Stimulated activated CD4-positive, alpha-beta T cell treated with anti-CD3 and anti-CD28 coated beads, Interleukin-4, amount 100 ng/mL, for 24 hours (primary cell): Measurements from ENCODE around the gene TRPV2.
"Not testable (repeated sequence)": the region's sequence is repeated elsewhere in the genome, so short reads cannot be mapped to it uniquely, and the experiment has no call there.

Experiments used
- DNase-seq: peaks from one replicate; pipeline ENCODE4 v3.0.0-alpha.2; 2020

Gene TRPV2, protein sequence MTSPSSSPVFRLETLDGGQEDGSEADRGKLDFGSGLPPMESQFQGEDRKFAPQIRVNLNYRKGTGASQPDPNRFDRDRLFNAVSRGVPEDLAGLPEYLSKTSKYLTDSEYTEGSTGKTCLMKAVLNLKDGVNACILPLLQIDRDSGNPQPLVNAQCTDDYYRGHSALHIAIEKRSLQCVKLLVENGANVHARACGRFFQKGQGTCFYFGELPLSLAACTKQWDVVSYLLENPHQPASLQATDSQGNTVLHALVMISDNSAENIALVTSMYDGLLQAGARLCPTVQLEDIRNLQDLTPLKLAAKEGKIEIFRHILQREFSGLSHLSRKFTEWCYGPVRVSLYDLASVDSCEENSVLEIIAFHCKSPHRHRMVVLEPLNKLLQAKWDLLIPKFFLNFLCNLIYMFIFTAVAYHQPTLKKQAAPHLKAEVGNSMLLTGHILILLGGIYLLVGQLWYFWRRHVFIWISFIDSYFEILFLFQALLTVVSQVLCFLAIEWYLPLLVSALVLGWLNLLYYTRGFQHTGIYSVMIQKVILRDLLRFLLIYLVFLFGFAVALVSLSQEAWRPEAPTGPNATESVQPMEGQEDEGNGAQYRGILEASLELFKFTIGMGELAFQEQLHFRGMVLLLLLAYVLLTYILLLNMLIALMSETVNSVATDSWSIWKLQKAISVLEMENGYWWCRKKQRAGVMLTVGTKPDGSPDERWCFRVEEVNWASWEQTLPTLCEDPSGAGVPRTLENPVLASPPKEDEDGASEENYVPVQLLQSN

DNA sequence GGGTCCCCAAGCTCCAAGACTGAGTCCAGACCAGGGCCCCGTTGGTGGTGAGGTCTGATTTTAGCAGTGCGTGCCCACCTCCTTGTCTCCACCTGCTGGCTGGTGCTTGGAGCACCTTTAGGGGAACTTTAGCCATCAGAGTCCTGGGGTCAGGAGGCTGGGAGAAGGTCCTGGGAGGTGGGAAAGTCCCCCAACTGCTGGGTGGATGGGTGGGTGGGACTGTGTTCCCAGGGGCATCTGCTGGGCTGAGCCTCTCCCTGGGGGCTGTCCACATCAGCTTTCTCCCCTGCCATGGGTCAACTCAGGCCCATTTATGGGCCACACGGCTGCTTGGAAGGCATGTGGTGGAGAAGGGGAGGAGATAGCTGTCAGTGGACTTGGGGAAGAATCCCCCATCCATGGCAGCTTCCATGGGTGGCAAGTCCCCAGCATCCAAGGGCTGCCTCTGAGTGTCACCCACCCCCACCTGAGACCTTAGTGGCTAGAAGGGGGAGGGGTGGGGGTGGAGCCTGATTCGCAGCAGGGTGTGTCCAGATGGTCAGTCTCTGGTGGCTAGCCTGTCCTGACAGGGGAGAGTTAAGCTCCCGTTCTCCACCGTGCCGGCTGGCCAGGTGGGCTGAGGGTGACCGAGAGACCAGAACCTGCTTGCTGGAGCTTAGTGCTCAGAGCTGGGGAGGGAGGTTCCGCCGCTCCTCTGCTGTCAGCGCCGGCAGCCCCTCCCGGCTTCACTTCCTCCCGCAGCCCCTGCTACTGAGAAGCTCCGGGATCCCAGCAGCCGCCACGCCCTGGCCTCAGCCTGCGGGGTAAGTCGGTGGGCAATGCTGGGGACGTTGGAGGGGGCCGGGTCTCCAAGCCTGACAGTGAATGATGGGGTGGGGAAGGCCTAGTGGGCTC lies at the start of gene TRPV2:
TRPV2 (plus strand) TSS at position 541 of the 894 bp plus-strand sequence. CDS start 2,098 bp downstream, outside the sequence.
- DNase-seq, result peak; percentile 52

DNA sequence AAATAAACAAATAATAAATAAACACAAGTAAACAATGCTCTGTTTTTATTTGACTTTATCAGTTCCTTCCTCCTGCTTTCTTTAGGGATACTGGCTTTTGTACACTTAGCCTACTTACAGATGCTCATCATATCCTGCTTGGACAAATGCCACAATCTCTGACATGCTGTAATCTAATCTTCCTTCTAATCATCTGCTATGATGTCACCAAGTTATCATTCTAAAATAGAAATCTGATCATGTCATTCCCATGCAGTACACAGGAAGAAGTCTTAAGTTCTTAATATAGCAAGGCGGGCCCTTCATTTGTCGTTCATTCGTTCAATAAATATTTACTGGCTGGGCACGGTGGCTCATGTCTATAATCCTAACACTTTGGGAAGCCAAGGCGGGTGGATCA lies 43.6 kb upstream of the TRPV2 start:
- DNase-seq, result no peak

DNA sequence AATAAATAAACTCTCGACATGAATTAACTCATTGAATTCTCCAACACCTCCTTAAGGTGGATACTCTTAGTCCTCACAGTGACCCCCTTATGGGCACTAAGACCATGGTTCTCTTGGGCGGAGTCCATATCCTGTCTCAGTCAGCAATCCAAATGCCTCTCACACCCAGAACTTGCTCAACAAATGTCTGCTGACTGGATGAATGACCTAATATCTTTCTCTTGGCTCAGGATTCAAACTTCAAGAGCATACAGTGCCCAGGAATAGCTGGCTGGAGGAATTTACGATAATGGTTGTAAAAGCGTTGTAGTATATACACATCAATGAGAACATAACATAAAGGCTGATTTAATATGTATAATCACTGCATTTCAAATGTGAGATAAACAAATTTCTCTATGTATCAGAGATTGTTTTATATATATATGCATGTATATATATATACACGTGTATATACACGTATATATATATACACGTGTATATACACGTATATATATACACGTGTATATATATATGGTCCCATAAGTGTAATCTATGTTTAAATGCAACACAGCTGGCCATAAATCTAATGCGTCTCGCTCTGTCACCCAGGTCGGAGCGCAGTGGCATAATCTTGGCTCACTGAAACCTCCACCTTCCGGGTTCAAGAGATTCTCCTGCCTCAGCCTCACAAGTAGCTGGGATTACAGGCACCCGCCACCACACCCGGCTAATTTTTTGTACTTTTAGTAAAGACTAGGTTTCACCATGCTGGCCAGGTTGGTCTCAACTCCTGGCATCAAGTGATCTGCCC lies 41.0 kb upstream of the TRPV2 start:
- no peak for DNase-seq

DNA sequence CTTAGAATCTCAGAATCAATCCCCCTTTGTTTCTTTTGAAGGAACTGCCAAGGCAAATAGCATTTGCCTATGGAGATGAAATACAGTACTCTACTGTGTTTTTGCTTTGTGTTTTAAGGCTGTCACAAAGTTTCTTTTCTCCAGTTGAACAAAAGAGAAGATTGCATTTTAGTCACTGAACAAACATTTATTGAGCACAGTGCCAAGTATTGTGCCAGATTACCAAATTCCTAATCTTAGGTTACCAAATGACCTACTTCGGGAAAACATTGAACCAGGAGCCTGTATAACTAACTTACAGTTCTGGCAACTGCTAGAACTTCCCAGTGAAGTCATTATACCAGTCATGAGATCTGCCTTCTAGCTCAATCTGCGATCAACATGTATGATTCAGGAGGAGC lies 37.4 kb upstream of the TRPV2 start:
- DNase-seq, result no peak

DNA sequence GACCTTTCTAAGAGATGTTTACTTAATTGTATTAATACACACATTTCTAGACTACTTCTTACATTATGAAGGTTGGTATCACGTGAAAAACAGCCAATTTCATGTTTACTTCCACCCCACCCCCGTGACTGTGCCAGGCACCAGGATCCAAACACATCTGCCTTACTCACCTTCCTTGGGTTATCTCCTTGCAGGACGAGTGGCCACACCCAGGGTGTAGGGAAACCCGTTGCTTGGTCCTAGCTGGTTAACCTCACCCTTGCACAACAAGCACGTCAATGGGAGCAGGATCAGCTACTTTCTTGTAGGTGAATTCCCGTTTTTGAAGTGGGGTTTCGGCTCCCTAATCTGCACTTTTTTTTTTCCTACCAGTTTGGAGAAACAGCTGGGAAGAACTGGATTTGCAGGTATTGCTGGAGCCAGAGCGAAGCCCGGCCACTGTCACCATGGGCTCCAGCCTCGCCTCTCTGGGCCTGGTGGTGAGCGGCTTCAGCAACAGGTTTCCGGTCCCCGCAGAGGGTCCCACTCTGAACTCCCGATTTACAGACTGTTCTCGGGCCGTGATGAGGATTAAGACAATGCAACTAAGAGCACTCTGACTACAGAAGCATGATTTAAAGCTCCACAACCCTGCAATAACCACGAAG lies 36.6 kb upstream of the TRPV2 start:
- no peak for DNase-seq

DNA sequence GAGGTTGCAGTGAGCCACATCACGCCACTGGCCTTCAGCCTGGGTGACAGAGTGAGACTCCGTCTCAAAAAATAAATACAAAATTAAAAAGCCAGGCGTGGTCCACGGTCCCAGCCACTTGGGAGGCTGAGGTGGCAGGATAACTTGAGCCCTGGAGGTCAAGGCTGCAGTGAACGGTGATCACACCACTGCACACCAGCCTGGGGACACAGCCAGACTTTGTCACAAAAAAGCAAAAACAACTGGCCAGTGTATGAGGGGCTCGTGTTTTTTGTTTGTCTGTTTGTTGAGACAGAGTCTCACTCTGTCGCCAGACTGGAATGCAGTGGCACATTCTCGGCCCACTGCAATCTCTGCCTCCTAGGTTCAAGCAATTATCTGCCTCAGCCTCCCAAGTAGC lies 35.7 kb upstream of the TRPV2 start:
- no peak for DNase-seq

DNA sequence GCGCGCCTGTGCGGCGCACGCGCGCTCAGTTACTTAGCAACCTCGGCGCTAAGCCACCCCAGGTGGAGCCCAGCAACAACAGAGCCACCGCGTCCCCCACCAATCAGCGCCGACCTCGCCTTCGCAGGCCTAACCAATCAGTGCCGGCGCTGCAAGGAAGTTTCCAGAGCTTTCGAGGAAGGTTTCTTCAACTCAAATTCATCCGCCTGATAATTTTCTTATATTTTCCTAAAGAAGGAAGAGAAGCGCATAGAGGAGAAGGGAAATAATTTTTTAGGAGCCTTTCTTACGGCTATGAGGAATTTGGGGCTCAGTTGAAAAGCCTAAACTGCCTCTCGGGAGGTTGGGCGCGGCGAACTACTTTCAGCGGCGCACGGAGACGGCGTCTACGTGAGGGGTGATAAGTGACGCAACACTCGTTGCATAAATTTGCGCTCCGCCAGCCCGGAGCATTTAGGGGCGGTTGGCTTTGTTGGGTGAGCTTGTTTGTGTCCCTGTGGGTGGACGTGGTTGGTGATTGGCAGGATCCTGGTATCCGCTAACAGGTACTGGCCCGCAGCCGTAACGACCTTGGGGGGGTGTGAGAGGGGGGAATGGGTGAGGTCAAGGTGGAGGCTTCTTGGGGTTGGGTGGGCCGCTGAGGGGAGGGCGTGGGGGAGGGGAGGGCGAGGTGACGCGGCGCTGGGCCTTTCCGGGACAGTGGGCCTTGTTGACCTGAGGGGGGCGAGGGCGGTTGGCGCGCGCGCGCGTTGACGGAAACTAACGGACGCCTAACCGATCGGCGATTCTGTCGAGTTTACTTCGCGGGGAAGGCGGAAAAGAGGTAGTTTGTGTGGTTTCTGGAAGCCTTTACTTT lies 34.5 kb upstream of the TRPV2 start, which contains the start of gene UBB:
UBB (plus strand) TSS at position 452 of the 856 bp plus-strand sequence. CDS start 817 bp downstream, outside the sequence.
- peak; percentile 96 for DNase-seq

DNA sequence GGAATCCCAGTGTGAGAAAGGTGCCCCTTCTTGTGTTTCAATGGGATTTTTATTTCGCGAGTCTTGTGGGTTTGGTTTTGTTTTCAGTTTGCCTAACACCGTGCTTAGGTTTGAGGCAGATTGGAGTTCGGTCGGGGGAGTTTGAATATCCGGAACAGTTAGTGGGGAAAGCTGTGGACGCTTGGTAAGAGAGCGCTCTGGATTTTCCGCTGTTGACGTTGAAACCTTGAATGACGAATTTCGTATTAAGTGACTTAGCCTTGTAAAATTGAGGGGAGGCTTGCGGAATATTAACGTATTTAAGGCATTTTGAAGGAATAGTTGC lies 33.9 kb upstream of the TRPV2 start:
- DNase-seq, result peak; percentile 57

DNA sequence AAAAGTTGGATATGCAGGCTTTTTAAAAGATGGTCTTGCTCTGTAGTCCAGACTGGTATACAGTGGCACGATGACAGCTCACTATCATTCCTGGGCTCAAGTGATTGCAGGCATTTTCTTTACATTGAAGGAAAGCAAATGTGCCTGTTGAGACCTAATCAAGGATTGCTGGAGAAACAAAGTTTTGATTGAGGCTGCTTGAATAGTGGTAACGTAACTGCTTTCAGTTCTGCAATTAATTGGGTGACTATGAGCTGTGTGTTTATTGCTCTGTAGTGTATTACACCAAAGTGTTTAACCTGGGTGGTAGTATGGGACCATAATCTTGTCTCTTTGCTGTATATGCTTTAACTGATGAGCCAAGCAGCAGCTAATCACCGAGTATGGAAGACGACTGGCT lies 32.2 kb upstream of the TRPV2 start:
- no peak for DNase-seq

DNA sequence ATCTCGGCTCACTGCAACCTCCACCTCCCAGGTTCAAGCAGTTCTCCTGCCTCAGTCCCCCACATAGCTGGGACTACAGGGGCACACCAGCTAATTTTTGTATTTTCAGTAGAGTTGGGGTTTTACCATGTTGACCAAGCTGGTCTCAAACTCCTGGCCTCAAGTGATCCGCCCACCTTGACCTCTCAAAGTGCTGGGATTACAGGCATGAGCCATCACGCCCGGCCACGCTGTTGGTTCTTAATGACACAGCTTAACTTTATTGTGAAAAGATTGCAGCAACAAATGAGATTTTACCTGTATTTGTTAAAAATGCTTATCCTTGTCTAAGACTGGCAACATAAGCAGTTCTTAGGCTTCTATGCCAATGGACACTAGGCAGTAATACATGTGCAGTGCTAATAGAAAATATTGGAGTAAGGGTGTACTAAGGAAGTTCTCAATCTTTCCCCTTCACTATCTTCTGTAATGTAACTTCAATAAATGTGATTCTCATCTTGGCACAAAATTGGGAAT lies 31.5 kb upstream of the TRPV2 start:
- no peak for DNase-seq

DNA sequence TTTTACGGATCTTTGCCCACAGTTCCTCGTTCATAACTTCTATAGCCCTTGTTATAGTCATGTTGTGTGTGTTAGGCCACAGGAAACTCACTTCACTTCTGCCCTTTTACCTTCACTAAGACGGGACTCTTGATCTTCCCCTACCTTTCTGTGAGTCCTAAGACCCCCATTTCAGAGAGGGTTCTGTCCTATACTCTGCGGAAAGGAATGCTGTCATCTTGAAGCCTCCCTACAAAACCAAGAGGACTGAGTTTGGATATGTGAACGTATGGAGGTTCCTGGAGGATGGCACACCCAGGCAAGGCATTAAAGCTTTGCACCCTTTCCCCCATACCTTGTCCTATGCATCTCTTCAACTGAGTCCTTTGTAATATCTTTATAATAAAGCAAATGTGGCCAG lies 30.8 kb upstream of the TRPV2 start:
- no peak for DNase-seq

DNA sequence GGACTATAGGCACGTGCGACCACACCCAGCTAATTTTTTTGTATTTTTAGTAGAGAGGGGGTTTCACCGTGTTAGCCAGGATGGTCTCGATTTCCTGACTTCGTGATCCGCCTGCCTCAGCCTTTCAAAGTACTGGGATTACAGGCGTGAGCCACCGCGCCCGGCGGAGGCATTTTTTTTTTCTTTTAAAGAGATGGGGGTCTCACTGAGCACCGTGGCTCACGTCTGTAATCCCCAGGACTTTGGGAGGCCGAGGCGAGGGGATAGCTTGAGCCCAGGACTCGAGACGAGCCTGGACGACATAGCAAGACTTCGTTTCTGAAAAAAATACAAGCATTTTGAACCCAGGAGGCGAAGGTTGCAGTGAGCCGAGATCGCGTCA lies 29.3 kb upstream of the TRPV2 start:
- not testable (repeated sequence) for DNase-seq

DNA sequence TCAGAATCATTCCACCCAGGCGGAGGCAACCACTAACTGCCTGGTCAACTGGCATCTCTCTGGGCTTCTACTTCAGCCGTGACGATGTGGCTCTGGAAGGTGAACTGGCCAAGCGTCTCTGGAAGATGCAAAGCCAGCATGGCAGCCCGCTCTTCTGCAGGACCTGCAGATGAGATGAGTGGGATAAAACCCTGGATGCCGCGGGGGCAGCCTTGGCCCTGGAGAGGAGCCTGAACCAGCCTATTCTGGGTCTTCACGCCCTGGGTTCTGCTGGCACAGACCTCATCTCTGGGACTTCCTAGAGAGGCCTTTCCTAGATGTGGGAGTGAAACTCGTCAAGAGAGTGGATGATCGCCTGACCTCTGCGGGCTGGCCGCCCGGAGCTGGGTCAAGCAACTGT lies 23.9 kb upstream of the TRPV2 start:
- no peak for DNase-seq

DNA sequence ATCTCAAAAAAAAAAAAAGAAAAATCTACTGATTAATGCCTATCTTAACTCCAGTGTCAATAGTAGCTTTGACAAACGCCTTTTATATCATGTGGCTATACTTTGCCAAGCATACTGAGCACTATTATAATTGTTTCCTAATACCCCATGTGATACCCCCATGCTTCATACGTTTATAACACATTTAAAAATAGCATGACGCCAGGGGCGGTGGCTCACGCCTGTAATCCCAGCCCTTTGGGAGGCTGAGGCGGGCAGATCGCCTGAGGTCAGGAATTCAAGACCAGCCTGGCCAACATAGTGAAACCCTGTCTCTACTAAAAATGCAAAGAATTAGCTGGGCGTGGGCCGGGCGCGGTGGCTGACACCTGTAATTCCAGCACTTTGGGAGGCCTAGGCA lies 22.9 kb upstream of the TRPV2 start:
- not testable (repeated sequence) for DNase-seq

DNA sequence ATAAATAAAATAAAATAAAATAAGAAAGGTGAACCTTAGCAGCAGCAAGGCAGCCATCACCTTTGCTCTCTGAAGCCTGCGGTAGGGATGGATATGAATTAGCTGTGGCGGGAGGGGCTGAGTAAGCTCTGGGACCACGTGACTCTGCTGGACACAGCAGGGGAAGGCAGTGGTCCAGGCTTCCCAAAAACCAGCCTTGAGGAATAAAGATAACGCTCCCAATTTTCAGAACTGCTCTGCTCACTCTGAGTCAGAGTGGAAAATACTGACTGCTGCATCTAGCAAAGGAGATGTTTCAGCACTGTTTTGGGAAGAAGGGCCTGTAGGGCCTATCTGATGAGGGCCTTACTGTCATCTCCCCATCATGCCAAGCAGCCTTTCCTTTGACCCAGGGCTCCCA lies 19.5 kb upstream of the TRPV2 start:
- DNase-seq, result not testable (repeated sequence)

DNA sequence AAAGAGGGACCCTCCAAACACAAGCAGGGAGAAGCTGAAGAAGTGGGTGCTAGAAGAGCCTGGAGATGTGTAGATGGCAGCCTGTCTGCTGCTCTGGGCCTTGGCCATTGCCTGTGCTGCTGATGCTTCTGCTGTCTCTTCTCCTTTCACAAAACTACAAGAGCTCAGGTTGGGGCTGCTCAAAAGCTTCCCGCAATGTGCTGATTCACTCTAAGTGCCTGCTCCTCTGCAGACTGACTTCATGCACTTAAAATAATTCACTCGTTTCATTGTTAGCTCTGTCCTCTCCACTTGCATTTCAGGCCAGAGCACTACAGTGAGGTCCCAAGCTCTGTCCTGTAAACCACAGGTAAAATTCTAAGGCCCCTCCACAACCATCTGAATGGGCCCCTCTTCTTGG lies 18.7 kb upstream of the TRPV2 start:
- DNase-seq, result not testable (repeated sequence)

DNA sequence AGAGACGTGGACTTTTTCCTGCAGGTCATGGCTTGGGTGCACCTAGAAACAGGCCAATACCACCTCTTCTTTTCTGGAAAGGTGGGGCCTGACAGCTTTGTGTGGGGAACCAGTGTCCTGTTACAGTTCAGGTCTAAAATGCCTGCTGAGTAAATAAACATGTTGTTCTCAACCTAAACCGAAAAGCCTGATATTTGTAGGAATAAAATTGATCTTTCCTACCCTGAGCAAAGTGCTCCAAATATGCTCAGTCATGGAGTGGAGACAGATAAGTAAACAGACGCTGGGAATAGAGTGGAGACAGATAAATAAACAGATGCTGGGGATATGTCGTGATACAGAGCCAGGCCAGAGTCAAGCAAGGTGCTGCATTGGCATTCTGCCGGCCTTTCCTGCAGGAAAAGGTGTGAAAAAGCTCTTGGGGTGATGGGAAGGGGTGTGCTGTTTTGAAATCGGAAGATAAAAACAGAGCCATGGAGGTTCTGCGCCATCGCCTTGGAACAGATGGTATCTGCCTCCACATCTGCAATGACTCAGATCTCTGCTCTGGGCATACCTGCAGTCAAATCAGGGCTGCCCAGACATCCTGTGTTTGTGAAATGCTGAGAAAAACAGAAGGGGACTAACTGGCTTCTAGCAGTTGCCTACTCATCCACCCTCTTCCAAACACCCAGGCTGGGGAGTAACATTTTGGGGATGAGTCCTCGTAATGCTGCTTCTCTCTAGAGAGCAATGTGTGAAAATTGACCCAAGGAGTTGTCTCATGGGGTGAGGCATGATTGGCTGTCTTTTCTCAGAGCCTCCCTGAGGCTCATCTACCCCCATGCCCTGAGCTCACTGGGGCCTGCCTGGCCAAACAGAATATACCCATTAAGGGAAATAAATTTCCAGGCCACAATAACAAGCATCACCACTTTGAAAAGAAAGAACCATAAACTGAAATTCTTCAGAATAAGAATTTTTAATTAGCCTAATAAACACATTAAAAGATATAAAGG lies 16.8 kb upstream of the TRPV2 start:
- DNase-seq, result no peak

DNA sequence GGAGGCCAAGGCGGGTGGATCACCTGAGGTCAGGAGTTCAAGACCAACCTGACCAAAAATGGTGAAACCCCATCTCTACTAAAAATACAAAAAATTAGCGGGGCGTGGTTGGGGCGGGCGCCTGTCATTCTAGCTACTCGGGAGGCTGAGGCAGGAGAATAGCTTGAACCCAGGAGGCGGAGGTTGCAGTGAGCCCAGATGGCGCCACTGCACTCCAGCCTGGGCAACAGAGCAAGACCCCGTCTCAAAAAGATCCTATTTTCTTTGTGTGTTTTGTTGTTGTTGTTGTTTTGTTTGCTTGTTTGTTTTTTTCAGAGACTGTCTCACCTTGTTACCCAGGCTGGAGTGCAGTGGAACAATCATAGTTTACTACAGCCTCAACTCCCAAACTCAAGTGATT lies 11.5 kb upstream of the TRPV2 start:
- DNase-seq, result not testable (repeated sequence)
